K562 (cell line): ENCODE measurements around the gene KIN. TPM values are rescaled to one million over a fixed set of nuclear protein-coding genes. Genes with fewer than 3 reads are reported as not detected.
A peak's percentile ranks its signal among the peaks of the same experiment; 100 is the strongest.

Experiments used
- ARID2 ChIP-seq: fragments of 450-650 bp; IDR thresholded peaks from 2 replicates; pipeline ENCODE4 v1.6.1; 2017; ENCODE audit warnings: antibody characterized with exemption, mild to moderate bottlenecking
- ATF4 ChIP-seq: fragments of 450-650 bp; formaldehyde crosslinking; IDR thresholded peaks from 2 replicates; pipeline ENCODE4 v1.4.0; 2022; ENCODE audit warnings: mild to moderate bottlenecking, moderate library complexity
- CEBPB ChIP-seq: fragments of 450-650 bp; IDR thresholded peaks from 2 replicates; pipeline ENCODE4 v1.6.1; 2016; ENCODE audit warnings: missing genetic modification characterization, missing compliant biosample characterization
- CREM ChIP-seq: IDR thresholded peaks from 2 replicates; pipeline ENCODE4 v1.6.1; 2014; ENCODE audit warnings: antibody characterized with exemption, low read depth
- FOXK1 ChIP-seq: sonication (generic); formaldehyde crosslinking; IDR thresholded peaks from 2 replicates; pipeline ENCODE4 v1.8.0; 2022; ENCODE audit warnings: missing genetic modification reagents, mild to moderate bottlenecking, borderline replicate concordance
- HOMEZ ChIP-seq: fragments of 250-450 bp; sonication (Bioruptor Pico); IDR thresholded peaks from 2 replicates; pipeline ENCODE4 v1.4.0; 2020; ENCODE audit warnings: mild to moderate bottlenecking, moderate library complexity
- KDM2B ChIP-seq: fragments of 250-450 bp; sonication (Bioruptor Pico); IDR thresholded peaks from 2 replicates; pipeline ENCODE4 v1.8.0; 2021; ENCODE audit warnings: mild to moderate bottlenecking, moderate library complexity
- NR2C2 ChIP-seq, 2 experiments: fragments of 200-800 bp in 1 of 2; sonication (Bioruptor generic) in 1 of 2; sonication (generic) in 1 of 2; formaldehyde crosslinking in 1 of 2; IDR thresholded peaks; 2 replicates each; pipeline versions ENCODE4 v1.6.1 to v1.8.0; 2016 to 2022; ENCODE audit warnings: mild to moderate bottlenecking in 1 of 2, missing compliant biosample characterization in 1 of 2, missing genetic modification characterization in 1 of 2, missing genetic modification reagents in 1 of 2
- POU5F1 ChIP-seq: fragments of 150-350 bp; IDR thresholded peaks from 2 replicates; pipeline ENCODE4 v1.6.1; 2014; ENCODE audit warnings: borderline replicate concordance, low read length, low read depth, mild to moderate bottlenecking; ENCODE audit not compliant: partially characterized antibody
- RB1 ChIP-seq: fragments of 450-650 bp; IDR thresholded peaks from 2 replicates; pipeline ENCODE4 v1.6.1; 2017; ENCODE audit warnings: low read depth, mild to moderate bottlenecking
- RBM34 ChIP-seq: fragments of 200-400 bp; formaldehyde crosslinking; IDR thresholded peaks from 2 replicates; pipeline ENCODE4 v1.6.1; 2018; ENCODE audit warnings: low read length, borderline replicate concordance; ENCODE audit not compliant: insufficient read depth
- SMC3 ChIP-seq: conservative IDR thresholded peaks from 2 replicates; pipeline ENCODE4 v1.6.1; 2011; ENCODE audit warnings: low read depth, low read length, improper control_type of control experiment; ENCODE audit not compliant: insufficient read depth
- SNIP1 ChIP-seq: fragments of 450-650 bp; IDR thresholded peaks from 2 replicates; pipeline ENCODE4 v1.7.1; 2017; ENCODE audit warnings: low read depth, mild to moderate bottlenecking
- TCF15 ChIP-seq: fragments of 250-450 bp; sonication (Bioruptor Pico); IDR thresholded peaks from 2 replicates; pipeline ENCODE4 v1.8.0; 2022; ENCODE audit warnings: moderate library complexity, mild to moderate bottlenecking, inconsistent platforms
- U2AF1 ChIP-seq: fragments of 200-400 bp; formaldehyde crosslinking; optimal IDR thresholded peaks from 2 replicates; pipeline ENCODE3; 2017; ENCODE audit warnings: mild to moderate bottlenecking, low read depth, low read length, moderate library complexity
- ZBTB12 ChIP-seq: fragments of 250-450 bp; sonication (Bioruptor Pico); IDR thresholded peaks from 2 replicates; pipeline ENCODE4 v1.4.0; 2020
- ZBTB17 ChIP-seq: fragments of 450-650 bp; formaldehyde crosslinking; IDR thresholded peaks from 2 replicates; pipeline ENCODE4 v1.4.0; 2020; ENCODE audit warnings: mild to moderate bottlenecking
- ZNF609 ChIP-seq: sonication (generic); formaldehyde crosslinking; IDR thresholded peaks from 2 replicates; pipeline ENCODE4 v1.8.1; 2023; ENCODE audit warnings: missing genetic modification reagents, mild to moderate bottlenecking, borderline replicate concordance
- polyA plus RNA-seq, 8 experiments: library from polyadenylated mRNA; depleted of rRNA in 4 of 8; stranded (reverse) in 5 of 8; unstranded in 3 of 8; fragments of >200 nt; fragmentation: Nextera tagmentation in 2 of 8; fragmentation: Illumina TruSeq in 1 of 8; extraction: Ambion mirVana in 2 of 8; extraction: Trizol in 1 of 8; gene quantifications; 2 replicates each; pipeline versions ENCODE4 v1.2.1 to v1.2.3, GENCODE V29; 2011 to 2014; ENCODE audit warnings: inconsistent platforms in 1 of 8, missing spikeins in 1 of 8
- total RNA-seq, 7 experiments: library from RNA; depleted of rRNA in 6 of 7; stranded (reverse); fragments of >200 nt in 6 of 7; fragmentation: Illumina TruSeq in 2 of 7; extraction: Trizol in 2 of 7; gene quantifications; 2 replicates each; pipeline versions ENCODE4 v1.2.1 to v1.2.3, GENCODE V29; 2011 to 2021; ENCODE audit warnings: low replicate concordance in 1 of 7

The KIN gene
- total and polyA plus RNA-seq, 9 of the 15 experiments (the other 6 are each of a cell fraction or from before 2014, with no cell fraction given), result 11.7 to 35.6 (median 16.0) TPM

GRCh38 chr10:7818295-7819120 lies 30.7 kb upstream of the KIN start, which contains the start of gene TAF3 (continued):
- TF ChIP-seq NR2C2 (CRISPR knock-in tag; IDR thresholded peaks at IDR 0.05), result peak; percentile 53; the same call in 1 of the 2 replicates
- TF ChIP-seq NR2C2 (tag; IDR thresholded peaks at IDR 0.05), result no peak
- TF ChIP-seq SMC3, result no peak
- no peak for TF ChIP-seq ARID2
- TF ChIP-seq ZNF609, result no peak
- no peak for TF ChIP-seq CEBPB (tag)
- TF ChIP-seq RBM34, result no peak
- no peak for TF ChIP-seq ATF4 (CRISPR knock-in tag)
- TF ChIP-seq U2AF1, result peak; percentile 39
- TF ChIP-seq TCF15 (CRISPR knock-in tag), result no peak
- no peak for TF ChIP-seq KDM2B (CRISPR knock-in tag)
- TF ChIP-seq POU5F1, result no peak
- peak; percentile 100 for TF ChIP-seq ZBTB17
- peak; percentile 80 for TF ChIP-seq CREM
- no peak for TF ChIP-seq FOXK1
- no peak for TF ChIP-seq ZBTB12 (CRISPR knock-in tag)
- TF ChIP-seq RB1, result peak; percentile 90
- TF ChIP-seq HOMEZ, result no peak
- TF ChIP-seq SNIP1, result no peak
